VCaP (cell line): ENCODE data around the gene CUL1.

Experiments
- H3K27ac ChIP-seq: fragments of 450-650 bp; 2 replicates; pipeline ENCODE4 v1.5.1; 2017
- TF ChIP-seq, protein P1 (sequence below): fragments of 450-650 bp; conservative IDR thresholded peaks from 2 replicates; pipeline ENCODE4 v1.5.1; 2017; ENCODE audit warnings: mild to moderate bottlenecking, moderate library complexity

The CUL1 gene

DNA sequence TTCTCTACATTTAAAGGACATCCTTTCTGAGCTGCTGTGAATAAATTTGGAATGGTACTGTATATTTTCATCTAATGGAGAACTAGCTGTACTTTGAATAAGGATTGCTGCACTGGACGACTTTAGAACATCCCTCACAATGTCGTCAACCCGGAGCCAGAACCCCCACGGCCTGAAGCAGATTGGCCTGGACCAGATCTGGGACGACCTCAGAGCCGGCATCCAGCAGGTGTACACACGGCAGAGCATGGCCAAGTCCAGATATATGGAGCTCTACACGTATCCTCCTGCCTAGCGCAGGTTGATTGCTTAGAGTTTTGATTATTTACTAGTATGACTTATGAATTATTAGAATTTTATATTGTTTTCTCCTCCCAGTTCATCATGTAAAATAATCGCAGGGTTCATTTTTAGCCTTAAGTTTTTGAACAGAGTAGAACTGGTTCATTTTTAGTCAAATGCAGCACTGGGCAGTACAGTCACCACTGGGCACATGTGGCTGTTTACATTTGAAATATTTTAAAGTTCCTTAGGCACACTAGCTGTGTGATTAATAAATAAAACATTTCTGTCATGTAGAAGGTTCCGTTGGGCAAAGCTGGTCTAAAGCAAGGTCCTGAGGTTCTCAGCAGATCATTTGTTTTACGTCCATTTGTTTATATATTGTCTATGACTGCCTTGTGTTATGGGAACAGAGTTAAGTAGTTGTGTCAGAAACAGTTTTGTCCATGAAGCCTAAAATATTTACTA lies 31.5 kb downstream of the CUL1 start:
- H3K27ac ChIP-seq, result no peak overlapping the region
- TF ChIP-seq, protein P1, sequence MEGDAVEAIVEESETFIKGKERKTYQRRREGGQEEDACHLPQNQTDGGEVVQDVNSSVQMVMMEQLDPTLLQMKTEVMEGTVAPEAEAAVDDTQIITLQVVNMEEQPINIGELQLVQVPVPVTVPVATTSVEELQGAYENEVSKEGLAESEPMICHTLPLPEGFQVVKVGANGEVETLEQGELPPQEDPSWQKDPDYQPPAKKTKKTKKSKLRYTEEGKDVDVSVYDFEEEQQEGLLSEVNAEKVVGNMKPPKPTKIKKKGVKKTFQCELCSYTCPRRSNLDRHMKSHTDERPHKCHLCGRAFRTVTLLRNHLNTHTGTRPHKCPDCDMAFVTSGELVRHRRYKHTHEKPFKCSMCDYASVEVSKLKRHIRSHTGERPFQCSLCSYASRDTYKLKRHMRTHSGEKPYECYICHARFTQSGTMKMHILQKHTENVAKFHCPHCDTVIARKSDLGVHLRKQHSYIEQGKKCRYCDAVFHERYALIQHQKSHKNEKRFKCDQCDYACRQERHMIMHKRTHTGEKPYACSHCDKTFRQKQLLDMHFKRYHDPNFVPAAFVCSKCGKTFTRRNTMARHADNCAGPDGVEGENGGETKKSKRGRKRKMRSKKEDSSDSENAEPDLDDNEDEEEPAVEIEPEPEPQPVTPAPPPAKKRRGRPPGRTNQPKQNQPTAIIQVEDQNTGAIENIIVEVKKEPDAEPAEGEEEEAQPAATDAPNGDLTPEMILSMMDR, result no peak

DNA sequence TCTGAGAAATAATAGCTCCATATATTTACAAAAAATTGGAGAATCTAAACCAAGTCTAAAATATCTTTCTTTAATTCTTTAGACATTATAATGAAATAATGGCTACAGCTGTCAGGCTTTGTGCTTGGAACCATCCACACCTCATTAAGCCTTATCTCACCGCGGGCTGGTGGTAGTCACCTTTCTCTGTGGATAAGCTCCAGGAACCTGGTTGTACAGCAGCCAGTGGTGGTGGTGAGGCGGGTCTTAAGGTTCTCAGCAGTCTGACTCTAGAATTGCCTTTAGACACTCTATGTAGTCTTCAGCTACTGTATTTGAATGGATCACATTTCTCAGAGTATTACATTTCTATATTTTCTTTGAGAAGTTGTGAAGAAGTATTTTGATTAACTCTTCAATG lies 34.2 kb downstream of the CUL1 start:
- H3K27ac ChIP-seq, result no peak overlapping the region
- TF ChIP-seq, protein P1, result no peak

DNA sequence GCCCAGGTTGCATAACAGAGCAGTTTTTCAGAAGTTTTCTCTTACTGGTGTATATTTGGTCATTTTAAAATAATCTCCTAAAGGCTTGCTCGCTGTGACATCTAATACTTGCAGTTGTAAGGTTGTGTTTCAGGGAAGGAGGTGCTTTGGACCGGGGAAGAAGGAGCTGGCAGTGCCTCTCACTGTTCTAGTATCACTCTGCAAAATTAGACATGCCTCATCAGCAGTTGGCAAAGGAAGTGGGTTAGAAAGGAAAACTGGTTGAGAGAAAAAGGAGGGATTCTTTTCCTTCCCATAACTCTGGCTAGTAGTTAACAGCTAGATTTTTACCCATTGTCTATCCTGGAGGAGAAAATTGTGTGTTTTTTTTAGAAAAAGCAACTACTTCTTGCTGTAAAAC lies 34.8 kb downstream of the CUL1 start:
- no peak overlapping the region for H3K27ac ChIP-seq
- TF ChIP-seq, protein P1, result no peak

DNA sequence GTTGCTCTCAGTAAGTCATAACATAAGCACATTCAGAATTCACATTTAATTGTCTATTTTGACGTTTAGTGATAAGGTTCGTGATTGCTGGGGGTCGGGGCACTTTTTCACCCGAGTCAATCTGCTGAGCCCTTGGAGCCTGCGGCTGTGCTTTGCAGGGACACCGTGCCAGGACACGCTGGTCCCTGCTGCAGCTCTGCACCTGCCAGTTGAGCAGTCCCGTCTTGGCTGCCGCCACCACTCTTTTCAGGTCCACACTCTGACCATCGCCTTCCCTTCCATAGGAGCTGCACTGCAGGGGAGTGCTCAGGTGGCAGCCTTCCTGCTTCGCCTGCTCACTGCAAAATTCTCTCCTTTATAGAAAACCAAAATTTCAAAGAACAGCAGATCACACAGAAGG lies 36.4 kb downstream of the CUL1 start:
- no peak overlapping the region for H3K27ac ChIP-seq
- TF ChIP-seq, protein P1, result no peak

DNA sequence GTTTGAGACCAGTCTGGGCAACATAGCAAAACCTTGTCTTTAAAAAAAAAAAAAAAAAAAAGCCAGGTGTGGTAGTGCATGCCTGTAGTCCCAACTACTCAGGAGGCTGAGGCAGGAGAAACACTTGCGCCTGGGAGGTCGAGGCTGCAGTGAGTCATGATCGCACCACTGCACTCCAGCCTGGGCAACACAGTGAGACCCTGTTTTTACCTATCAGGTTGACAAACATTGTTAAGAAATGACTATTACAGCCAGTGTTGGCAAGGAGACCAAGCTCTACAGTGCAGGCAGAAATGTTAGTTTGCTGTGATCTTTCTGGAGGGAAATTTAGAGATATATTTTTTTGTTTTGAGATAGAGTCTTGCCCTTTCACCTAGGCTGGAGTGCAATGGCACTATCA lies 37.3 kb downstream of the CUL1 start:
- TF ChIP-seq, protein P1, result no peak
- H3K27ac ChIP-seq, result no peak overlapping the region

DNA sequence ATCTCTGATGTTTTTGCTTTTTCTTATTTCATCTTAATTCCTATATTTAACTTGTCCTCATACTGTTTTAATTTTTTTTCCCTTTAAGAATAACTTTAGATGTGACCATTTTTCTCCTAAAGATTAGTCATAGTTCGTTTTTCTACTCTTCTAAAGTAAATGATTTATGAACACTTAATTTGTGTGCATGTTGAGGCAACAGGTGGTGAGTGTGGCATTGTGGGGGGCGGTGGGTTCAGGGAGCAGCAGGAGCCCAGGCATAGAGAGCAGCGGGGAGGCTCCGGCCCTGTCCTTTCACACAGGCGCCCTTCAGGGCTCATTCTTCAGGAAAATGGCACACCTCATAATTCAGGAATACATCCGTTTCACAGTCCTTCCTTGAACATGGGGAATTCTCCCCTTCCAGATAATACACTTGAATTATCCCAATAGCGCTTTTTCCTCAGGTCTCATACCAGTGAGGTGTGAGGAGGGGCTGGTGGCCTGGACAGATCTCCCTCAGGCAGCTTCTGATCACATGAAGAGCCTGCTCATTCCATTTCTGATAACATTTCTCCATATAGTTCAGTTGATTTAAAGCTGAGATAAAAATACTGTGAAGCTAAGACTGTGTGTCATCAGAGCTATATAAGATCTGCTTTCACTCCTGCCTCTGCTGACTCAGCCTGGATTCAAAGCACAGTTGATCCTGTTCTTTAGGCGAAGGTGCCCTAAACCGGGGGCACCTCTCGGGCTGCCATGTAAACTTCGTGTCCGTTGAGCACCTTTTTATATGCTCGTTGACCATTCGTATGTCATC lies 40.2 kb downstream of the CUL1 start:
- no peak overlapping the region for H3K27ac ChIP-seq
- TF ChIP-seq, protein P1, result no peak

DNA sequence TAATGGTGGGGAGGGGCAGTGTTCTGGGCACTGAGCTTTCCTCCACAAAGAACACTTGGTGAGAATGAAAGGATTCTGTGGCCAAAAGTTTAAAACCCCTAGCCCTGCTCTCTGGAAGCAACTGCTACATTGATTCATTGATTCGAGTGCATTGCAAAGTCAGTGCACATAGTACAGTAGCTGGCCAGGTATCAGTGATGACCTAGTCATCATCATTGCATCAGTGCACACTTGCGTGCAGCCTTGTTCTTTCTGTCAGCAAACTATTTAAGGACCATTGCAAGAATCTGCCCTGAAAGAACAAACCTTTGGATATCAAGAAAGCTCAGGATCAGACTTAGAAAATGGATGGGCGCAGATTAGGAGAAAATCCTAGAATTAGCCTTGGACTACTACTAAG lies 47.4 kb downstream of the CUL1 start:
- H3K27ac ChIP-seq, result no peak overlapping the region
- TF ChIP-seq, protein P1, result no peak
